Cerebellar cortex (tissue), 1 donor: ENCODE measurements around the gene SGTA.
"Not testable (repeated sequence)": the region's sequence is repeated elsewhere in the genome, so short reads cannot be mapped to it uniquely, and the experiment has no call there.

Experiments
- DNase-seq: peaks from one replicate; pipeline ENCODE4 v3.0.0-alpha.2; 2015; ENCODE audit warnings: low spot score

SGTA gene

DNA sequence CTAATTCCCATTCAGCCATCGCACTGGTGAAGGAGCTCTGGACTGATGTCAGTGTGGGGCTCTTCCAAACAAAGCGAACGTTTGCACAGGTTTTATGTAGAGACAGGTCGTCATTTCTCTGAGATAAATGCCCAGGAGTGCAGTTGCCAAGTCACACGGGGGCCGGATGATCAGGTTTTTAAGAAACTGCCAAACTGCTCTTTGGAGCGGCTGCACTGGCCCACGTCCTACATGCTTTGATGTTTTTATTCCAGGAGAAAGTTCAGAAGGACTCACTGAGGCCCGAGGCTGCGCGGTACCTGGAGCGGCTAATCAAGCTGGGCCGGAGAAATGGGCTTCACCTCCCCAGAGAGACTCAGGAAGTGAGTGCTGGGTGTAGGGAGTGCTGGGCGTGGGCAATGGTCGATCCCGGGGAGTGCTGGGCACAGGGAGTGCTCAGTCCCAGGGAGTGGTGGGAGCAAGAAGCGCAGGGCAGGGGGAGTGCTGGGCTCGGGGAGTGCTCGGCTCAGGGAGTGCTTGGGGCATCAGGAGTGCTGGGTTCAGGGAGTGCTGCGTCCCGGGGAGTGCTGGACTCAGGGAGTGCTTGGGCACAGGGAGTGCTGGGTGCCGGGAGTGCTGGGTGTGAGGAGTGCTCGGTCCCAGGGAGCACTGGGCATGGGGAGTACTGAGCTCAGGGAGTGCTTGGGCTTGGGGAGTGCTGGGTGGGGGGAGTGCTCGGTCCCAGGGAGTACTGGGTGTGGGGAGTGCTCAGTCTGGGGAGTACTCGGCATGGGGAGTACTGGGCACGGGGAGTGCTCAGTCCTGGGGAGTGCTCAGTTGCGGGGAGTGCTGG is 13.0 kb upstream of the SGTA start:
- DNase-seq = no peak

- DNase-seq = no peak
These were observed 10.5 kb upstream of the SGTA start for GRCh38 chr19:2793577-2793976.

DNA sequence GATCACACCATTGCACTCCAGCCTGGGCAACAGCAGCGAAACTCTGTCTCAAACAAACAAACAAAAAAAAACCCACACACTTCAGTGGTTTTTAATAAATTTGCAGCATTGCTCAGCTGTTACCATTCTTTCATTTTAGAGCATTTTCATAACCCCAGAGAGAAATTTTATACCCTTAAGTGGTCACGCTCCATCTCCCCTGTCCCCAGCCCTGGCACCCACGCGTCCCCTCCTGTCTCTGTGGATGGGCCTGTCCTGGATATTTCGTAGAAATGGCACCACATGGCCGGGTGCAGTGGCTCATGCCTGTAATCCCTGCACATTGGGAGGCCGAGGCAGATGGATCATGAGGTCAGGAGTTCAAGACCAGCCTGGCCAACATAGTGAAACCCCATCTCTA is 10.1 kb upstream of the SGTA start:
- DNase-seq = no peak

DNA sequence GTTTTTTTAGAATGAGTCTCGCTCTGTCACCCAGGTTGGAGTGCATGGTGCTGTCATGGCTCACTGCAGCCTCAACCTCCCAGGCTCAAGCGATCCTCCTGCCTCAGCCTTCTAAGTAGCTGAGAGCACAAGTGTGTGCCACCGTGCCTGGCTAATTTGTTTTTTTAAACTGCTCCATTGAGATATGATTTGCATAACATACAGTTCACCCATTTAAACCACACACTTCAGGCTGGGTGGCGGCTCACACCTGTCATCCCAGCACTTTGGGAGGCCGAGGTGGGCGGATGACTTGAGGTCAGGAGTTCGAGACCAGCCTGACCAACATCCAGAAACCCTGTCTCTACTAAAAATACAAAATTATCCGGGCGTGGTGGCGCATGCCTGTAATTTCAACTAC is 9.6 kb upstream of the SGTA start:
- not testable (repeated sequence) for DNase-seq

- no peak for DNase-seq
These were observed 8.8 kb upstream of the SGTA start for GRCh38 chr19:2791876-2792275.

DNA sequence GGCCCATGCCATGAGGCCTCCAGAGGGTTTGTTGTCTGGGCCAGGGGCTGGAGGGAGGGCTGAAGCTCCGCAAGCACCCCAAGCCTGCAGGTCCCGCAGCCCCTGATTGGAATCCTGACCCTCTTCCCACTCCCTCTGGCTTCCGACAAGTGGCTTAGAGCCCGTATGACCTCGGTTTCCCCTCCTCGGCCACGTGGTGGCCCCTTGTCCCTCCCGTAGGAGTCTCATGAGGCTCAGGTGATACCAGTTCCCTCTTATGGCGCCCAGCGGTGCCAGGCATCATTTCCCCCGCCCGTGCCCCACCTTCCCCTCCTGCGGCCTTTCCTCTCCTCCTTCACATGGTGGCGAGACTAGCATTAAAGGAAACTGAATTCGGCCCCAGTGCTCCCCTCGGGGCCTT is 8.4 kb upstream of the SGTA start:
- DNase-seq = no peak

DNA sequence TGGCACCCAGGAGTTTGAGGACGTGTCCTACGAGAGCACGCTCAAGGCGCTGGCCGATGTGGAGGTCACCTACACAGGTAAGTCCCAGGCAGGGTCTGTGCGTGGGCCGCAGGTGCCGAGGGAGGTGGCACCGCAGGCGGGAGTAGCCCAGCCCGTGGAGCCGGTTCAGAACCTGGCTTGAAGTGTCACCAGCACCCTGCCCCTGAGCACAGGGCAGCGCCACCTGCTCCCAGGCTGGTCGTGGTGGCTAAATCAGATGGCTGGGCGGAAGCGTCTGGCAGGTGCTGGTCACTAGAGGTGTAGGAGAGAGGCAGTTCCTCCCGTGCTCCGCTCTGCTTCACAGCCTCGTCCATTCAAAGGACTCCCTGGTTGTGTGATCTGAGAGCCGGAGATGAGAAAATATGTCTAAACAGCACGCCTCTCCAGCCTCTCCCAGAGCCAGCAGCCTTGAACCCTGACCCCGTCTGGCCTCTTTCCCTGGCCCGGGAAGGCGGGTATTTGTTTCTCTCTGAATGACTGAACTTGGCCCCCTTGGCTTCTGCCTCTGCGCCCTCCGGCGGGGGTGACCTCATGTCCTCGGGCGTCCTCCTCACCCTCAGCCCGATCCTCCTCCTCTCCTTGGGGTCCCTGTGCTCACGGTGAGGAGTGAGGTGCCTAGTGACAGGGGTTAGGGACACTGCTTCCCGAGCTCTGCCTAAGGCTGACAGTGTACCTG is 7.6 kb upstream of the SGTA start:
- no peak for DNase-seq

- DNase-seq = no peak
These were observed 7.1 kb upstream of the SGTA start for GRCh38 chr19:2790194-2790556.

GRCh38 chr19:2788237-2788636 is 5.2 kb upstream of the SGTA start:
- DNase-seq = no peak

GRCh38 chr19:2787115-2787514 is 4.0 kb upstream of the SGTA start:
- DNase-seq = no peak

DNA sequence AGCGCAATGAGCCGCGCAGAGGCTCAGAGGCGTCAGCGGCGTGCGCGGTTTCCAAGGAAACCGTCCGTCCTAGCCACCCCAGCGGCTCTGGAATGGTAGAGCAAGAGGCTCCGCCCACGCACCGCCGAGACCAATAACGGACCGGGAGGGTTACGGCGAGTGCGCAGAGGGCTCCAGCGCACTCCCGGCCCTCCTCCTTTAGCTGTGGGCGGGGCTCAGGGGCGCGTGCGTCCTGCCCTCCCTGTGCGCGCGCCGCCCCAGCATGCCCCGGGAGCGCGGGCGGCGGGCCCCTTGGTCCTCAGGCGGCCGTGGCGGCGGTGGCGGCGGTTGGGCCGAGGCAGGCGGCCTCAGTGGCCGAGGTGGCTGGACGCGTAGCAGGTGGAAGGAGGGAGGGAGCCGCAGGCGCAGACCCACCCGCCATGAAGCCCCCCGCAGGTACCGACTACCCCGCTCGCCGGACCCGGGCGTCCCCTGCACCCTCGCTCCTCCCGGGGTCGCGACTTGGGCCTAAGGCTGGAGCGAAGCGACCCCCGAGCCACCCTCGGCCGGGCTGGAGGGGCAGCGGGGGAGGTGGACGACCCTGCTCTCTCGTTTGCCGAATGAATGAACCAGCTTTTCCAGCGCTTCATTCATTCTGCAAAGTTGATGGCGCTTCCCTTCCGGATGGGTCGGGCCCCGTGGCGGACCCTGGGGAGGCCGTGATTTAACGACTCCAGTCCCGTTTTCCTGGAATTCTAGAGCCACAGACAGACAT is 2.3 kb upstream of the SGTA start, which contains the start of gene THOP1:
THOP1 (plus strand) TSS at position 260 of the 754 bp plus-strand sequence; CDS start at position 420, 160 bp downstream.
- peak; percentile 99 for DNase-seq

DNA sequence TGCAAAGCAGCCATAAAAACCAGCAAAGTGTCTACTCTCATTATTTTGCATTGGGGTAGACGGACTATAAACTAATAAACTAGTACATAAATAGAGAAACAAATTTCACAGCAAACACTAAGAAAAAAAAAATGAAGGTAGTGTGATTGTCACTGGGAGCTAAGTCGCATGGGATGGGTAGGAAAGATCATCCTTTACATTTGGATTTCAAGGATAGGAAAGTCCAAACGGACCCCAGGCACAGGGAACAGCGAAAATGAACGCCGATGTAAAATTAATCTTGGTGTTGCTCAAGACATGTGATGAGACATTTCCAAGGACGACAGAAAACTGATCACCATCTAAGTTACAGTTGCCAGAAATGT is 690 bp upstream of the SGTA start:
- no peak for DNase-seq

DNA sequence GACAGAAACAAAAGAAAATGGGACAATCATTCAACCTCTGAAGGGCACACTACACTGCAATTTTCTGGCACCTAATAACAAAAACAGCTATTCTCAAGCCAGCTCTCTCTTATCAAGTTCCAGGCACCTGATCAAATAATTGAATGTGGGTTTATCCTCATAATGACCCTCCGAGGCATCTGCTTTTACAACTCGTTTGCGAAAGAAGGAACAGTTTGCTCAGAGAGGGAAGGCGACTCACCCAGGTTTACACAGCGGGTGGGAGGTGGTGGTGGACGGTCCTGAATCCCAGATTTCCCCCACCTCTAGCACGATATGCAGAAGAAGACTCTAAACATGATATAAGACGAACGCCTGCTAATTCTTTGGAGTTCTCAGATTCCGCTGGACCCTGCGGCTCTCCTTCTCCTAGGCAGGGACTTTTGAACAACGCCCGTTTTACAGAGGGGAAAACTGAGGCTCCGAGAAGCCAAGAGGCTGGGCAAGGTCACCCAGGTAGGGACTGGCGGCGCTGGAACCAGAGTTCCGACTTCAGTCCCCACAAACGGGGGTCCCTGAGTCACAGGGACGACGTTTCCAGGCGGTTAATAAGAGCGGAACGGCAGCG is 641 bp downstream of the SGTA start:
- no peak for DNase-seq

DNA sequence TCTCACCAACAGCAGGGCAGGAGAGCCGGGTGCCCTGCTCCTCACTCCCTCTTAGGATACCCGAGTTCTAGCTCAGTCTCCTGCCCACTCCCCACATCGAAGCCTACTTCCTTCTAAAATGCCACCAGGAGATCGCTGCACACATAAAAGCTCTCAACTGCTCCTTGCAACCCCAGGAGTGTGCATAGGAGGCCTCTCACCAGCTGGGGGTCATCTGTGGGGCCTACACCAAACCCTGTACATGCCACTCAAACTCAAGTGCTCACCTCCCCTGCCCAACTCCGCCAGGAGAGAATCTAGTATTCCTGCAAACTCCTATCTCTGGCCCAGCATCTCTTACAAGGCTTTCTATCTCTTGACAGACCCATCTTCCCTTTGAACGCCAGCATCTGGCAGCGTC is 2.8 kb downstream of the SGTA start:
- DNase-seq = no peak

- DNase-seq = no peak
These were observed 3.8 kb downstream of the SGTA start for GRCh38 chr19:2779121-2779740.

- DNase-seq = no peak
These were observed 5.0 kb downstream of the SGTA start for GRCh38 chr19:2777952-2778683.

- no peak for DNase-seq
These were observed 7.3 kb downstream of the SGTA start for GRCh38 chr19:2775556-2776430.

DNA sequence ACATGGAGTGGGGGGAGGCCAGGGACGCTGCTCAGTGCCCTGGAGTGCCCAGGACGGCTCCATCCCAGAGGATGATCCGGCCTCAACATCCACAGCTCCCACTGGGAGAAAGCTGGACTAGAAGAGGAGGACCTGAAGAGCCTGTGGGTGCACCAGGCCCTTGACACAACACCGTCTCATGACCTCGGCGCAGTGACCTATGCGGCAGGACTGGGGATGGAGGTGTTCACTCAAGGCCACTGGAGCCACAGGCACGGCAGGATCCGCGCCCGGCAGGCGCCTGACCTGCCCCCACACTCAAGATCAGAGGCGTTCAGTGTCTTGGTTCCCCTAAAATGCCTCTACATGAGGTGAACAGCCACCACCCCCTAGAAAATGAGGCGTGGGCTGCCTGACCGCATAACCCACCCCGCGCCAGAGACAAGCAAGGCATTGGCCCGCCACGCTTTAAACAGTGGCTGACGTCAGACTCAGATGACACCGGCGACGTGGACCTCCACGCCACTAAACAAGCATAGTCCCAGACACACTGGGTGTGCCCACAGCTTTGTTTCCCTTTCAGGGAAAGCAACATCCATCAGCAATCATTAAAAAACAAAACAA is 8.0 kb downstream of the SGTA start:
- no peak for DNase-seq

DNA sequence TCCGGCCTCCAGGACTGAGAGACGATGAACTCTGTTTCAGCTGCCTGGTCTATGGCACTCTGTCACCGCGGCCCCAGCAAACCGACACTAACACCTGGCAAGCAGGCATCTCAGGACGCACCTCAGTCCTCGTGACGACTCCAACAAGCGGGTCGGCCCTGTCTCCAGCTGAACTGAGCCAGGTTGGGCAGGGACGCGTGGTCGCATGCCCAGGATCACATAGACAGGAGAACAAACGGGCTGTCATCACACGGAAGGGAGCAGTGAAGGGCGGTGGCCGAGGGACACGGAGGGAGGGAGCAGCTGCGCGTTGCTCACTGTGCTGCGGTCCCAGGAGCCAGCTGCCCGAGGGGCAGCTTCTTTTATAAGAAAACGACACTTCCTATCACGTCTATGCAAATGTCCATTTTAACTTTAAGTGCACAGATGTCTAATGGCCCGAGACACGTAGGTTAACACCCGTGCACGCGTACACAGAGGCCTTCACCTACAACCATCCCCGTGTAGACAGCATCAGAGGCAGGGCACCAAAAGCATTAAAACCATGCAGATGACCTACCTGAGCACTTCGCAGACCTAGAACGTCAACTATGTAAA is 8.9 kb downstream of the SGTA start:
- DNase-seq = no peak
